Middle frontal gyrus (tissue), 1 donor: Measurements from ENCODE around the gene CCDC146.
A peak's percentile ranks its signal among the peaks of the same experiment; 100 is the strongest.
"Not testable (repeated sequence)": the region's sequence is repeated elsewhere in the genome, so short reads cannot be mapped to it uniquely, and the experiment has no call there.

ENCODE experiments used
- DNase-seq: peaks from one replicate; pipeline ENCODE4 v3.0.0-alpha.2; 2015; ENCODE audit warnings: low spot score; ENCODE audit errors: extremely low spot score

Gene CCDC146

GRCh38 chr7:77244222-77244934 lies 122.0 kb downstream of the CCDC146 start:
- DNase-seq, result no peak

GRCh38 chr7:77245015-77245755 lies 122.8 kb downstream of the CCDC146 start:
- DNase-seq, result no peak

GRCh38 chr7:77246026-77246640 lies 123.7 kb downstream of the CCDC146 start:
- no peak for DNase-seq

- DNase-seq, result peak; percentile 16
Observed at GRCh38 chr7:77247206-77247850, 124.9 kb downstream of the CCDC146 start.

GRCh38 chr7:77248154-77248553 lies 125.7 kb downstream of the CCDC146 start:
- DNase-seq, result no peak

GRCh38 chr7:77252506-77252905 lies 130.1 kb downstream of the CCDC146 start:
- no peak for DNase-seq

- no peak for DNase-seq
Observed at GRCh38 chr7:77253151-77253550, 130.7 kb downstream of the CCDC146 start.

GRCh38 chr7:77254429-77254828 lies 132.0 kb downstream of the CCDC146 start:
- no peak for DNase-seq

GRCh38 chr7:77254915-77255314 lies 132.5 kb downstream of the CCDC146 start:
- no peak for DNase-seq

GRCh38 chr7:77258014-77258413 lies 135.6 kb downstream of the CCDC146 start:
- no peak for DNase-seq

- no peak for DNase-seq
Observed at GRCh38 chr7:77258593-77258992, 136.2 kb downstream of the CCDC146 start.

GRCh38 chr7:77262316-77262715 lies 139.9 kb downstream of the CCDC146 start:
- no peak for DNase-seq

GRCh38 chr7:77265666-77266065 lies 143.3 kb downstream of the CCDC146 start:
- no peak for DNase-seq

- DNase-seq, result no peak
Observed at GRCh38 chr7:77266291-77266794, 143.9 kb downstream of the CCDC146 start.

- no peak for DNase-seq
Observed at GRCh38 chr7:77269360-77270093, 147.1 kb downstream of the CCDC146 start.

GRCh38 chr7:77270094-77270480 lies 147.7 kb downstream of the CCDC146 start:
- no peak for DNase-seq

- no peak for DNase-seq
Observed at GRCh38 chr7:77271766-77272165, 149.4 kb downstream of the CCDC146 start.

- DNase-seq, result not testable (repeated sequence)
Observed at GRCh38 chr7:77275663-77276062, 153.2 kb downstream of the CCDC146 start.

- DNase-seq, result no peak
Observed at GRCh38 chr7:77276120-77276519, 153.7 kb downstream of the CCDC146 start.

- no peak for DNase-seq
Observed at GRCh38 chr7:77281780-77282478, 159.5 kb downstream of the CCDC146 start.
